ENCODE data around the gene GPR153. TPM values are rescaled to one million over a fixed set of nuclear protein-coding genes. Genes with fewer than 3 reads are reported as not detected.

GPR153 gene
- total and polyA plus RNA-seq, 2 of the 13 experiments (the other 11 are each of a cell fraction or from before 2014, with no cell fraction given), result 0.22 to 0.31 TPM

GRCh38 chr1:6239950-6240768 is 20.7 kb downstream of the GPR153 start (continued):
- TF ChIP-seq ARID3A (IDR thresholded peaks at IDR 0.05; ENCODE audit: low read depth, low read length) (peak; percentile 35; the same call in 1 of the 2 replicates), KDM6A (CRISPR knock-in tag; IDR thresholded peaks at IDR 0.05; ENCODE audit: low read depth) (peak; percentile 57; the same call in 1 of the 2 replicates), SOX6 (IDR thresholded peaks at IDR 0.05) (no peak), SOX6 (CRISPR knock-in tag; IDR thresholded peaks at IDR 0.05) (peak; percentile 95), TBX2 (CRISPR knock-in tag; IDR thresholded peaks at IDR 0.05; ENCODE audit: borderline replicate concordance) (peak; percentile 48; the same call in 1 of the 2 replicates), PITX1 (CRISPR knock-in tag; IDR thresholded peaks at IDR 0.05) (peak; percentile 79), SP5 (CRISPR knock-in tag; IDR thresholded peaks at IDR 0.05; ENCODE audit: borderline replicate concordance, low read depth) (no peak), ATF6 (CRISPR knock-in tag; conservative IDR thresholded peaks at IDR 0.05) (no peak), HNF4A (CRISPR knock-in tag; IDR thresholded peaks at IDR 0.05) (peak; percentile 60; the same call in 1 of the 2 replicates), ZNF10 (CRISPR knock-in tag; IDR thresholded peaks at IDR 0.05; ENCODE audit: borderline replicate concordance, low read depth) (no peak), NFE2L2 (IDR thresholded peaks at IDR 0.05; ENCODE audit: low read length) (peak; percentile 47; the same call in 1 of the 2 replicates), FOSL2 (CRISPR knock-in tag; IDR thresholded peaks at IDR 0.05) (peak; percentile 76), TCF7 (IDR thresholded peaks at IDR 0.05; ENCODE audit: low read depth) (peak; percentile 35; the same call in 1 of the 2 replicates), FOXP4 (CRISPR knock-in tag; IDR thresholded peaks at IDR 0.05) (peak; percentile 46; the same call in 1 of the 2 replicates), RXRA (CRISPR knock-in tag; IDR thresholded peaks at IDR 0.05) (0 out of 2 replicates have a peak, but pooled peaks have one; percentile 29), HMG20B (CRISPR knock-in tag; conservative IDR thresholded peaks at IDR 0.05) (peak; percentile 66; the same call in 1 of the 2 replicates)
- TF ChIP-seq, protein P1, sequence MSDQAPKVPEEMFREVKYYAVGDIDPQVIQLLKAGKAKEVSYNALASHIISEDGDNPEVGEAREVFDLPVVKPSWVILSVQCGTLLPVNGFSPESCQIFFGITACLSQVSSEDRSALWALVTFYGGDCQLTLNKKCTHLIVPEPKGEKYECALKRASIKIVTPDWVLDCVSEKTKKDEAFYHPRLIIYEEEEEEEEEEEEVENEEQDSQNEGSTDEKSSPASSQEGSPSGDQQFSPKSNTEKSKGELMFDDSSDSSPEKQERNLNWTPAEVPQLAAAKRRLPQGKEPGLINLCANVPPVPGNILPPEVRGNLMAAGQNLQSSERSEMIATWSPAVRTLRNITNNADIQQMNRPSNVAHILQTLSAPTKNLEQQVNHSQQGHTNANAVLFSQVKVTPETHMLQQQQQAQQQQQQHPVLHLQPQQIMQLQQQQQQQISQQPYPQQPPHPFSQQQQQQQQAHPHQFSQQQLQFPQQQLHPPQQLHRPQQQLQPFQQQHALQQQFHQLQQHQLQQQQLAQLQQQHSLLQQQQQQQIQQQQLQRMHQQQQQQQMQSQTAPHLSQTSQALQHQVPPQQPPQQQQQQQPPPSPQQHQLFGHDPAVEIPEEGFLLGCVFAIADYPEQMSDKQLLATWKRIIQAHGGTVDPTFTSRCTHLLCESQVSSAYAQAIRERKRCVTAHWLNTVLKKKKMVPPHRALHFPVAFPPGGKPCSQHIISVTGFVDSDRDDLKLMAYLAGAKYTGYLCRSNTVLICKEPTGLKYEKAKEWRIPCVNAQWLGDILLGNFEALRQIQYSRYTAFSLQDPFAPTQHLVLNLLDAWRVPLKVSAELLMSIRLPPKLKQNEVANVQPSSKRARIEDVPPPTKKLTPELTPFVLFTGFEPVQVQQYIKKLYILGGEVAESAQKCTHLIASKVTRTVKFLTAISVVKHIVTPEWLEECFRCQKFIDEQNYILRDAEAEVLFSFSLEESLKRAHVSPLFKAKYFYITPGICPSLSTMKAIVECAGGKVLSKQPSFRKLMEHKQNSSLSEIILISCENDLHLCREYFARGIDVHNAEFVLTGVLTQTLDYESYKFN (CRISPR knock-in tag; conservative IDR thresholded peaks at IDR 0.05), result peak; percentile 90

Data from HepG2 (cell line).